ENCODE measurements around the gene SMAD5. TPM values are rescaled to one million over a fixed set of nuclear protein-coding genes. Genes with fewer than 3 reads are reported as not detected.

The SMAD5 gene
- total and polyA plus RNA-seq, 2 experiments from 2014 or later, result 25.7 to 130 TPM

- Histone ChIP-seq H3K27ac (no peak overlapping the region), H3K9me3 (ENCODE audit: low read depth) (no peaks in the 10 kb centered on the region), H3K36me3 (no peaks in the 10 kb centered on the region), H3K4me1 (ENCODE audit: low read depth) (peaks cover 11% of the 10 kb centered on the region), H3K27me3 (peaks cover 31% of the 10 kb centered on the region), H3K4me3 (no peak overlapping the region)
- no peak for TF ChIP-seq CTCF (IDR thresholded peaks at IDR 0.05; ENCODE audit: low read depth, low read length)
- DNase-seq (ENCODE audit: low read depth in 1 of 2, low spot score in 1 of 2), result no peak
Observed at GRCh38 chr5:136198453-136198852, 65.8 kb downstream of the SMAD5 start.

DNA sequence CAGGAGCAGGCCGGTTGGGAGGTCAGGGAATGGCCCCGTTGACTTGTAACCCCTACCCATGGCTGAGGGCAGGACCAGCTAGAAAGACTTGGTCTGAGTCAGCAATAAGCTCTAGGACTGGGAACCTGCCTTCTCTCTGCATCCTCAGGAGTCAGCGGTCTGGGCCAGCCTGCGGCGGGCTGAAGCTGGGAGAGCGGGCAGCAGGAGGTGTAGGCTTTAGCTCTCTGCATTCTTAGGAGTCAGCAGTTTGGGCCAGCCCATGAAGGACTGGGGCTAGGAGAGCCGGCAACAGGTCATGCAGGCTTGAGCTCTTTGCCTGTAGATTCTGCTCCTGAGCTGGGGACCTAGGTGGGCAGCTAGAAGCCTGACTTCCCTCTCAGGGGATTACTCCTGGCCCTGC, 66.8 kb downstream of the SMAD5 start:
- H3K4me3 ChIP-seq, result no peak overlapping the region
- peaks cover 10% of the 10 kb centered on the region for H3K4me1 ChIP-seq (ENCODE audit: low read depth)
- no peaks in the 10 kb centered on the region for H3K36me3 ChIP-seq
- no peak for TF ChIP-seq CTCF (IDR thresholded peaks at IDR 0.05; ENCODE audit: low read depth, low read length)
- H3K27me3 ChIP-seq, result peaks cover 21% of the 10 kb centered on the region
- H3K27ac ChIP-seq, result no peak overlapping the region
- no peak for DNase-seq (ENCODE audit: low read depth in 1 of 2, low spot score in 1 of 2)
- no peaks in the 10 kb centered on the region for H3K9me3 ChIP-seq (ENCODE audit: low read depth)

DNA sequence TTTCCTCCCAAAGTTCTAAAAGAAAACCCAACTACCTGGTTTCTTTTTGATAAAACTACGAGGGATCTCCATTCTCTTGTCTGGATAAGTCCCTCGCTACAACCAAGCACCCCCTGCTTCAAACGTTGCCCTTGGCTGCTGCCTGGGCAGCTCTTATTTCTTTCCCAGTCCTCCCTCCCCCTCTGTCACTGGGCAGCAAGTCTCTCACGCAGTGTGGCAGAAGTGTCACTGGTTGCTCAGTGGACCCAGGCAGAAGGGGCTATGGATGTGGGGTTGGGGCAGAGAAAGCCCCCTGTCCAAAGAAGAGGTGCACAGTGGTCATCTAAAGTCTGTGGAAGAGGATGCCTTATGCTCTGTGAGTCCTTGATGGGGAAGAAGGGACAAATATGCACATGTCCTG, 67.5 kb downstream of the SMAD5 start:
- DNase-seq (ENCODE audit: low read depth in 1 of 2, low spot score in 1 of 2), result no peak
- H3K9me3 ChIP-seq (ENCODE audit: low read depth), result no peaks in the 10 kb centered on the region
- peaks cover 10% of the 10 kb centered on the region for H3K4me1 ChIP-seq (ENCODE audit: low read depth)
- no peaks in the 10 kb centered on the region for H3K36me3 ChIP-seq
- no peak overlapping the region for H3K4me3 ChIP-seq
- no peak for TF ChIP-seq CTCF (IDR thresholded peaks at IDR 0.05; ENCODE audit: low read depth, low read length)
- H3K27me3 ChIP-seq, result peaks cover 14% of the 10 kb centered on the region
- H3K27ac ChIP-seq, result no peak overlapping the region

- H3K27ac ChIP-seq, result no peak overlapping the region
- H3K4me1 ChIP-seq (ENCODE audit: low read depth), result peaks cover 10% of the 10 kb centered on the region
- no peak for DNase-seq (ENCODE audit: low read depth in 1 of 2, low spot score in 1 of 2)
- no peak overlapping the region for H3K4me3 ChIP-seq
- no peaks in the 10 kb centered on the region for H3K9me3 ChIP-seq (ENCODE audit: low read depth)
- no peaks in the 10 kb centered on the region for H3K36me3 ChIP-seq
- peaks cover 8% of the 10 kb centered on the region for H3K27me3 ChIP-seq
- TF ChIP-seq CTCF (IDR thresholded peaks at IDR 0.05; ENCODE audit: low read depth, low read length), result no peak
Observed at GRCh38 chr5:136200761-136201160, 68.1 kb downstream of the SMAD5 start.

DNA sequence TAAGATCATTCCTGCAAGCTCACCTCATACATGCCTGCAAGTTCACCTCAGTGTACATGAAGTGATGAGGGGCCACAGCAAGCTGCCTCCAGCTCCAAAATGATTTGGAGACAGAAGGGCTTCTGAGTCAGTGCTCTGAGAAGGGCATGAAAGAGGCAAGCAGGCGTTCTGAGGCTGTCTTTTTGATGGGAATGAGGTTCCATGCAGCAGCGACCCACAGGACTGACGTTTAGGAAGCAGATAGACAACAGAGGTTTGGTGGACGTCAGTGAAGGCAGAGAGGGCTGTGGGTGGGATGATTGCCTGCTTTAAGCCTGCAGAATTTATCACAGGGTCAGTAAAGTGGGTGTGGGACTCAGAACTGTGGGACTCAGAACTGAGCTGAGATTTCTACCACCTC, 69.2 kb downstream of the SMAD5 start:
- TF ChIP-seq CTCF (IDR thresholded peaks at IDR 0.05; ENCODE audit: low read depth, low read length), result no peak
- DNase-seq (ENCODE audit: low read depth in 1 of 2, low spot score in 1 of 2), result no peak

More for the DNA sequence above, 69.2 kb downstream of the SMAD5 start:
- Histone ChIP-seq H3K4me3 (no peak overlapping the region), H3K27me3 (peaks cover 8% of the 10 kb centered on the region), H3K4me1 (ENCODE audit: low read depth) (peaks cover 10% of the 10 kb centered on the region), H3K9me3 (ENCODE audit: low read depth) (no peaks in the 10 kb centered on the region), H3K36me3 (no peaks in the 10 kb centered on the region), H3K27ac (no peak overlapping the region)

Measured in cardiac muscle cell (in vitro differentiated cells and primary cell).